DOHH2 (cell line): ENCODE results near the gene AP5S1.

ENCODE experiments used
- H3F3A ChIP-seq: fragments of 200-600 bp; sonication (generic), shearing (Covaris generic); 2 replicates; pipeline ENCODE4 v1.6.0; 2016; ENCODE audit warnings: antibody characterized with exemption, mild to moderate bottlenecking; ENCODE audit not compliant: control insufficient read depth, insufficient read depth
- H3K27ac ChIP-seq: fragments of 200-600 bp; sonication (generic); 2 replicates; pipeline ENCODE4 v1.5.1; 2014; ENCODE audit warnings: low read depth, mild to moderate bottlenecking, low read length, moderate library complexity
- H3K27me3 ChIP-seq: fragments of 200-600 bp; sonication (generic); 2 replicates; pipeline ENCODE4 v1.6.1; 2014; ENCODE audit warnings: mild to moderate bottlenecking, low read length, mixed read lengths; ENCODE audit not compliant: control insufficient read depth
- H3K36me3 ChIP-seq: fragments of 200-600 bp; sonication (generic); 2 replicates; pipeline ENCODE4 v1.6.1; 2014; ENCODE audit warnings: mild to moderate bottlenecking, low read length, moderate library complexity, mixed read lengths; ENCODE audit not compliant: control insufficient read depth
- H3K4me1 ChIP-seq: fragments of 200-600 bp; sonication (generic); 2 replicates; pipeline ENCODE4 v1.6.1; 2014; ENCODE audit warnings: mild to moderate bottlenecking, low read length, mixed read lengths; ENCODE audit not compliant: control insufficient read depth
- H3K4me2 ChIP-seq: fragments of 200-600 bp; sonication (generic); 2 replicates; pipeline ENCODE4 v1.6.0; 2014; ENCODE audit warnings: mild to moderate bottlenecking, low read length, moderate library complexity
- H3K4me3 ChIP-seq: fragments of 200-600 bp; sonication (generic); 2 replicates; pipeline ENCODE4 v1.5.1; 2014; ENCODE audit warnings: mild to moderate bottlenecking, low read length, mixed read lengths
- H3K79me2 ChIP-seq: fragments of 200-600 bp; sonication (generic); 2 replicates; pipeline ENCODE4 v1.6.1; 2014; ENCODE audit warnings: mild to moderate bottlenecking, low read length, mixed read lengths; ENCODE audit not compliant: control insufficient read depth
- H3K9me2 ChIP-seq: fragments of 200-600 bp; sonication (generic); replicated peaks from 2 replicates; pipeline ENCODE4 v1.6.1; 2014; ENCODE audit warnings: mild to moderate bottlenecking, low read length, mixed read lengths; ENCODE audit not compliant: control insufficient read depth
- H3K9me3 ChIP-seq: fragments of 200-600 bp; sonication (generic); 2 replicates; pipeline ENCODE4 v1.6.1; 2014; ENCODE audit warnings: antibody characterized with exemption, low read length, mixed read lengths; ENCODE audit not compliant: control insufficient read depth, insufficient read depth
- H4K20me1 ChIP-seq: fragments of 200-600 bp; sonication (generic); 2 replicates; pipeline ENCODE4 v1.6.0; 2014; ENCODE audit warnings: low read depth, mild to moderate bottlenecking, antibody characterized with exemption, low read length, moderate library complexity; ENCODE audit not compliant: control insufficient read depth, insufficient read depth
- CTCF ChIP-seq: fragments of 200-600 bp; sonication (generic); IDR thresholded peaks from one replicate; pipeline ENCODE4 v1.5.1; 2014; ENCODE audit warnings: antibody characterized with exemption, mild to moderate bottlenecking, low read depth, low read length; ENCODE audit not compliant: poor library complexity, severe bottlenecking
- EZH2phosphoT487 ChIP-seq: fragments of 200-600 bp; sonication (generic); IDR thresholded peaks from 2 replicates; pipeline ENCODE4 v1.6.1; 2017; ENCODE audit warnings: borderline replicate concordance, mild to moderate bottlenecking, antibody characterized with exemption, low read length, moderate library complexity, mixed read lengths

The AP5S1 gene

GRCh38 chr20:3873507-3873906, 53.2 kb downstream of the AP5S1 start:
- Histone ChIP-seq H3K4me2 (no peak overlapping the region), H3K4me1 (no peaks in the 10 kb centered on the region), H3K27me3 (no peaks in the 10 kb centered on the region), H3F3A (0 out of 2 replicates have a peak, but pooled peaks cover 3% of the 10 kb centered on the region), H3K9me2 (no peaks in the 10 kb centered on the region), H3K79me2 (no peaks in the 10 kb centered on the region), H3K27ac (no peak overlapping the region), H3K4me3 (no peak overlapping the region), H3K36me3 (peaks cover 40% of the 10 kb centered on the region), H4K20me1 (no peaks in the 10 kb centered on the region), H3K9me3 (no peaks in the 10 kb centered on the region)
- TF ChIP-seq EZH2phosphoT487 (no peak), CTCF (no peak)

GRCh38 chr20:3874194-3874844, 54.0 kb downstream of the AP5S1 start:
- Histone ChIP-seq H4K20me1 (no peaks in the 10 kb centered on the region), H3K4me2 (no peak overlapping the region), H3K36me3 (peaks cover 43% of the 10 kb centered on the region), H3F3A (0 out of 2 replicates have a peak, but pooled peaks cover 3% of the 10 kb centered on the region), H3K9me2 (no peaks in the 10 kb centered on the region), H3K4me3 (no peak overlapping the region), H3K79me2 (no peaks in the 10 kb centered on the region), H3K9me3 (no peaks in the 10 kb centered on the region), H3K27me3 (no peaks in the 10 kb centered on the region), H3K4me1 (no peaks in the 10 kb centered on the region), H3K27ac (no peak overlapping the region)
- TF ChIP-seq CTCF (no peak), EZH2phosphoT487 (no peak)

GRCh38 chr20:3875378-3875974, 55.1 kb downstream of the AP5S1 start:
- Histone ChIP-seq H3K4me2 (no peak overlapping the region), H3K4me1 (no peaks in the 10 kb centered on the region), H3F3A (peaks cover 3% of the 10 kb centered on the region; the same call in 1 of the 2 replicates), H3K9me2 (no peaks in the 10 kb centered on the region), H3K27me3 (no peaks in the 10 kb centered on the region), H3K9me3 (no peaks in the 10 kb centered on the region), H3K27ac (no peak overlapping the region), H3K36me3 (peaks cover 37% of the 10 kb centered on the region), H3K79me2 (no peaks in the 10 kb centered on the region), H3K4me3 (no peak overlapping the region), H4K20me1 (no peaks in the 10 kb centered on the region)
- TF ChIP-seq EZH2phosphoT487 (no peak), CTCF (no peak)
